Effector CD4-positive, alpha-beta T cell (primary cell): Measurements from ENCODE around the gene RNF123.
"Not testable (repeated sequence)": the region's sequence is repeated elsewhere in the genome, so short reads cannot be mapped to it uniquely, and the experiment has no call there.

ENCODE experiments used
- DNase-seq: peaks from one replicate; pipeline ENCODE4 v3.0.0-alpha.2; 2020

The RNF123 gene

GRCh38 chr3:49683162-49683561 is 6.2 kb upstream of the RNF123 start:
- DNase-seq = no peak

GRCh38 chr3:49684453-49684852 is 4.9 kb upstream of the RNF123 start:
- not testable (repeated sequence) for DNase-seq

GRCh38 chr3:49685103-49685502 is 4.3 kb upstream of the RNF123 start:
- DNase-seq = not testable (repeated sequence)

GRCh38 chr3:49685846-49686245 is 3.5 kb upstream of the RNF123 start:
- not testable (repeated sequence) for DNase-seq

GRCh38 chr3:49686346-49686745 is 3.0 kb upstream of the RNF123 start:
- peak; percentile 23 for DNase-seq

- DNase-seq = peak; percentile 21
Measured at GRCh38 chr3:49686769-49687423, 2.5 kb upstream of the RNF123 start.

GRCh38 chr3:49687424-49687795 is 1.9 kb upstream of the RNF123 start:
- DNase-seq = not testable (repeated sequence)

- DNase-seq = not testable (repeated sequence)
Measured at GRCh38 chr3:49688338-49689045, 865 bp upstream of the RNF123 start.

GRCh38 chr3:49689908-49690624 is 709 bp downstream of the RNF123 start:
- not testable (repeated sequence) for DNase-seq

GRCh38 chr3:49690856-49691255 is 1.5 kb downstream of the RNF123 start:
- not testable (repeated sequence) for DNase-seq

- DNase-seq = not testable (repeated sequence)
Measured at GRCh38 chr3:49691481-49691880, 2.1 kb downstream of the RNF123 start.

- DNase-seq = not testable (repeated sequence)
Measured at GRCh38 chr3:49694409-49695070, 5.2 kb downstream of the RNF123 start.

GRCh38 chr3:49695350-49696015 is 6.1 kb downstream of the RNF123 start:
- DNase-seq = not testable (repeated sequence)

- DNase-seq = no peak
Measured at GRCh38 chr3:49699281-49699979, 10.1 kb downstream of the RNF123 start.

GRCh38 chr3:49700014-49700413 is 10.7 kb downstream of the RNF123 start:
- DNase-seq = no peak

GRCh38 chr3:49700453-49701128 is 11.2 kb downstream of the RNF123 start:
- DNase-seq = no peak

GRCh38 chr3:49701388-49702077 is 12.2 kb downstream of the RNF123 start:
- no peak for DNase-seq

- no peak for DNase-seq
Measured at GRCh38 chr3:49702672-49703071, 13.3 kb downstream of the RNF123 start.

- peak; percentile 51 for DNase-seq
Measured at GRCh38 chr3:49703443-49703927, 14.1 kb downstream of the RNF123 start.

- no peak for DNase-seq
Measured at GRCh38 chr3:49703956-49704355, 14.6 kb downstream of the RNF123 start.

- DNase-seq = no peak
Measured at GRCh38 chr3:49704629-49705028, 15.3 kb downstream of the RNF123 start.
